ENCODE results near the gene KIF24. TPM values are rescaled to one million over a fixed set of nuclear protein-coding genes. Genes with fewer than 3 reads are reported as not detected.
"Not testable (repeated sequence)": the region's sequence is repeated elsewhere in the genome, so short reads cannot be mapped to it uniquely, and the experiment has no call there.

The KIF24 gene
- total RNA-seq, 1 donor from 2014 or later: 0.89 TPM

DNA sequence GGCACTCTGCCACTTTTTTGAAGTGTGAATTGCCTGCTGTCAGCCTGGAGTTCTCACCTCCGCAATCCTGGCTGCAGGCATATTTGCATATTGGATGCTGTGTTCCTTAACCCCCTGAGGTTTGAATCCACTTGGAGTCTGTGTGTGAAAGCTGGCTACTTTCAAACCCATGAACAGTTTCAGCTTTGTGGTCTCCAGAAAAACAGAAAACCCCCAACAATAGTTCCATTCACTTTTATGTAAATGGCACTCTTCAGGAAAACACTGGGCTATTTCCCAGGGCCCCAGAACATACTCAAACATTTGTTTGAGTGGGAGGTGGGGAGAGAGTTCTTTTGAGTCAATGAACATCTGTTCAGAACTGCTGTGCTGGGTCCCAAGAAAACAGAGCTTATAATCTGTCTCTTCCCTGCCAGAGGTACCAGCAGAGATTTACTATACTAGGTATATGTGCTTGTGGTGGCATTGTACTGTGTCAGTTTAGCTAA is 5.3 kb upstream of the KIF24 start:
- intact Hi-C loops (cut with DNase I): loop anchor here (5.0 to 10.0 kb wide), 2 partner anchors 170 to 213 kb away; no protein-coding TSS in a partner anchor
- DNase-seq (ENCODE audit: low spot score): no peak

- intact Hi-C loops (cut with DNase I): loop anchor here (5.0 to 10.0 kb wide), 2 partner anchors 171 to 213 kb away; no protein-coding TSS in a partner anchor
Measured at GRCh38 chr9:34333836-34334235, 4.8 kb upstream of the KIF24 start.

DNA sequence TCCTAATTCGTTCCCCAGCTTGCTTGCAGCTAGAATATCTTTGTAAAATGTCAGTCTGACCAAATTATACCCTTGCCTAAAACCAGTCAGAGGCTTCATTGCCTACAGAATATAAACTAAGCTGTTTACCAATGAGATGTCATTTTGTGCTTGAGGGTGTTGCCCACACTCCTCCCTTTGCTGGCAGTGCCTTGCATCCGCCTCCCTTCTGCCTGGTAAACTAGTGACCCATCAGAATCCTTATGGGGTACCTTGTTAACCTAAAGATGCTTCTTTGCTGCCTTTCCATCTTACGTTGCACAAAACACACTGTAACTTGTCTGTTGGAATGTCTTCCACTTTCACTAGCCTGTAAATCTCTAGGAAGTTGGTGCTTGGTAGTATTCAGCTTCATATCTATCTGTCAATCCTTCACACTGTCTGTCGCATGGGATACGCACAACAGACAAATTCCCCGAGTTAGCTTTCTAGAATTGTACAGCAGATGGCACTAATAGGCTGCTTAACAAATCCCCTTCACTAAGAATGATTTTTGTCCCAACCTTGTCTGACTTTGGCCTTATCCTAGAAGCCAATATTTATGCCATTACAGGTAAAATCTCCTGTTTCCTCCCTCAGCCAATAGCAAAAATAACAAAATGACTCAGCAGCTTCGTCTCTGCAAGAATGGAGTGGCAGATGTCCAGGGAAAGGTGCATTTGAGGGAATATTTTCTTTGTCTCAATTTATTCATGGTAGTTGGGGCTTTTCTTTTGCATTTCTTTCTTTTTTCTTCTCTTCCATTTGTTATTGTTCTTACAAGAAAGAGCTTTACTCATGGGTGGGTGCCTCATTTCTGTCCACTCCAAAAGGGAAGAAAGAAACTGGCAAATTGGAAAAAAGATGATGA is 3.3 kb upstream of the KIF24 start:
- DNase-seq (ENCODE audit: low spot score): no peak
- intact Hi-C loops (cut with DNase I): loop anchor here (1.0 to 10.0 kb wide), 3 partner anchors 48 to 215 kb away; no protein-coding TSS in a partner anchor

More at GRCh38 chr9:34333836-34334235, 4.8 kb upstream of the KIF24 start:
- DNase-seq (ENCODE audit: low spot score): no peak

- intact Hi-C loops (cut with DNase I): loop anchor here (5.0 to 10.0 kb wide), 2 partner anchors 174 to 216 kb away; no protein-coding TSS in a partner anchor
- DNase-seq (ENCODE audit: low spot score): no peak
Measured at GRCh38 chr9:34331196-34331595, 2.1 kb upstream of the KIF24 start.

GRCh38 chr9:34328500-34328986 is 525 bp downstream of the KIF24 start:
- intact Hi-C loops (cut with DNase I): no loop called here
- no peak for DNase-seq (ENCODE audit: low spot score)

DNA sequence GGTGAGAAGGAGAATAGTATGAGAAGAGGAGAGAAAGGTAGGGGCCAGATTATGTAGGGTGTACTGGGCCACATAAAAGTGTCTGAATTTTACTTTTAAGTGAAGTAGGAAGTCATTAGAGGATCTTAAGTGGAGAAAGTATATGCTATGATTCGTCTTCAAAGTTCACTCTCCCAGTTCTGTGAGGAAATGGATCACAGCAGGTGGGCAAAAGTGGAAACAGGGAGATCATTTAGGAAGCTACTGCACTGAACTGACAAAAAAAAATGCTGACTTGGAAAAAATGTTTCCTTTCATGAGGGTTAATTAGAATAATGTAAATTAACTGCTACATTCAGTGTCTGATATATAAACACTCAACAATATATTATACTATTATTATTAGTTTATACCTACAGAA is 2.4 kb downstream of the KIF24 start:
- DNase-seq (ENCODE audit: low spot score): no peak
- intact Hi-C loops (cut with DNase I): no loop called here

DNA sequence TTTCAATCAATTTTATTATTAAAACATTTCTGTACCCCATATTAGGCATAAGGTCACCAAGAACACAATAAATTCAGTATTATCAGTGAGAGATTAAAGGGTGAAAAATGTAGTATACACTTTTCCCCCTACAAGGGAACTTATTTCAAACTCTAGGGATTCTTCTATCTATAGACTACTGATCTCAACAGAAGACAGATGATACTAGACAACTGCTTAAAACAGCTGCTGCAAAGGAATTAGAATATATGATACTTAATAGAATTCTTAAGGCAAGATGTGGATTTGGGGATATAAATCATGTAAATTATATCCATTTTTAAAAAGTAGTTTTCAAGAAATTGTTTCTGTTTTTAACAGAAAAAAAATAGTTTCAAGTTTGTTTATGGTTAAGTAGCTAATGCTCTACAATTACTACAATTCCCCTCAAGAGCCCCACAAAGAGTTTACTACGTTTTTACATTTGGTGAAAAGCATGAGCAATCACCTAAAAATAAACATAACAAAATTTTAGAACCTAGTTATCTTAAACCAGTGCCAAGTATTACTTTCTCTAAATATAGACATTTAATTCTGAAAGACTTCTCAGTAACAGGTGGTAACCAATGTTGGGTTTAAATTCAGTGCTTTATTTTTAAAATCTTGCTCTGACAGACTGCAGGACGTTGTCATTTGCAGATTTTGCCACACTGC is 6.0 kb downstream of the KIF24 start:
- intact Hi-C loops (cut with DNase I): no loop called here
- no peak for DNase-seq (ENCODE audit: low spot score)

DNA sequence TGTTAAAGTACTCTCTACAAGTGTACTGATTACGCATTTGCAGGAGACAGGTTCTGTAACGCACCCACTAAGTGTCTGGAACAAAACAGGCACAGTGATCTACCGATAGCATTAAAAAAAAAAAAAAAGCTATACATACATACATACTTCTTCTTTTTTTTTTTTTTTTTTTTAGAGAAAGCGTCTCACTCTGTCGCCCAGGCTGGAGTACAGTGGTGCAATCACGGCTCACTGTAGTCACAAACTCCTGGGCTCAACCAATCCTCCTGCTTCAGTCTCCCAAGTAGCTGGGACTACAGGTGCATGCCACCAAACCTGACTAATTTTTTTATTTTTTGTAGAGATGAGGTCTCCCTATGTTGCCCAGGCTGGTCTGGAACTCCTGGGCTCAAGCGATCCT is 7.6 kb downstream of the KIF24 start:
- intact Hi-C loops (cut with DNase I): no loop called here
- DNase-seq (ENCODE audit: low spot score): no peak

DNA sequence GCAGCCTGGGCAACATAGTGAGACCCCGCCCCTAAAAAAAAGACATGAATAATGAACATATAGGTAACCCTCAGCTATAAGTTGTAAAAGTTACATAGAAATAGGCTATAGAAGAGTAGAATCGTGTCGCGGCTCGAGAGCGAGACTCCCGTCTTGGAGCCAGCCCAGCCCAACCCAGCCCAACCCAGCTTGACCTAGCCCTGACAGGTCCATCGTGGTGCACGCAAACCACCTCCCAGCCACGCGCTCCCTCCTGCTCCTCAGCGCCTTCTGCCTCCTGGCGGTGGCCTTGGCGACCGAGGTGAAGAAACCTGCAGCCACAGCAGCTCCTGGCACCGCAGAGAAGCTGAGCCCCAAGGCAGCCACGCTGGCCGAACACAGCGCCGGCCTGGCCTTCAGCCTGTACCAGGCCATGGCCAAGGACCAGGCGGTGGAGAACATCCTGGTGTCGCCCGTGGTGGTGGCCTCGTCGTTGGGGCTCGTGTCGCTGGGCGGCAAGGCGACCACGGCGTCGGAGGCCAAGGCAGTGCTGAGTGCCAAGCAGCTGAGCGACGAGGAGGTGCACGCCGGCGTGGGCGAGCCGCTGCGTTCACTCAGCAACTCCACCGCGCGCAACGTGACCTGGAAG is 10.8 kb downstream of the KIF24 start:
- intact Hi-C loops (cut with DNase I): no loop called here

GRCh38 chr9:34317436-34317835 is 11.6 kb downstream of the KIF24 start:
- intact Hi-C loops (cut with DNase I): no loop called here
- DNase-seq (ENCODE audit: low spot score): no peak

More for the DNA sequence above, 10.8 kb downstream of the KIF24 start:
- DNase-seq (ENCODE audit: low spot score): no peak

GRCh38 chr9:34311499-34312185 is 17.4 kb downstream of the KIF24 start:
- no peak for DNase-seq (ENCODE audit: low spot score)
- intact Hi-C loops (cut with DNase I): no loop called here

- intact Hi-C loops (cut with DNase I): no loop called here
- no peak for DNase-seq (ENCODE audit: low spot score)
Measured at GRCh38 chr9:34310215-34310614, 18.9 kb downstream of the KIF24 start.

DNA sequence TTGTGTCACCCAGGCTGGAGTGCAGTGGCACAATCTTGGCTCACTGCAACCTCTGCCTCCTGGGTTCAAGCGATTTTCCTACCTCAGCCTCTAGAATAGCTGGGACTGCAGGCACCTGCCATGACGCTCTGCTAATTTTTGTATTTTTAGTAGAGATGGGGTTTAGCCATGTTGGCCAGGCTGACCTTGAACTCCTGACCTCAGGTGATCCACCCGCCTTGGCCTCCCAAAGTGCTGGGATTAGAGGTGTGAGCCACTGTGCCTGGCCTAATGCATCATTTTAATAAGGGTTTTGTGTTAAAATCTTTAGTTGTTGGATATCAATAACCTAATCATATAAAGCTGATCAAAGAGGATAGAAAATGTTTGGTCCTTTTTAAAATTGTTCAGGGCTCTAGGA is 20.8 kb downstream of the KIF24 start:
- intact Hi-C loops (cut with DNase I); DNase-seq (ENCODE audit: low spot score): not testable (repeated sequence)

- intact Hi-C loops (cut with DNase I); DNase-seq (ENCODE audit: low spot score): not testable (repeated sequence)
Measured at GRCh38 chr9:34301064-34301463, 28.0 kb downstream of the KIF24 start.

GRCh38 chr9:34292552-34292951 is 36.5 kb downstream of the KIF24 start:
- intact Hi-C loops (cut with DNase I): no loop called here
- DNase-seq (ENCODE audit: low spot score): no peak

DNA sequence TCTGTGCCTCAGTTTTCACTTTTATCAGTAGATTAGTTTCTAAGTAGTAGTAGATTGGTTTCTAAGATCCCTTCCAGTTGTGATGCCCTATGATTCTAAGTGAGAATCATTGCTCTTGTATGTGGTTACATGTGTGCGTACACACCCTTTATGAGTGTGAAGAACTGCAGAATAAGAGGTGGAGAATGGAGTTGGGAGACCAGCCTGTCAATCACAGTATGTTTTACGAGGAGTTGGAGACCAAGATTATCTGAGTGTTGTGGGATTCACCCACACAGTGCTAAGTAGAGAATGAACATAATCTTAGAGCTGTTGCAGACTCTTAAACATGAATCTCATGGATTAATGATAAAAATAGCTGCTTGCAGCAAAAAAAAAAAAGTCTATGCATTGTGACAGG is 37.6 kb downstream of the KIF24 start:
- no peak for DNase-seq (ENCODE audit: low spot score)
- intact Hi-C loops (cut with DNase I): no loop called here

DNA sequence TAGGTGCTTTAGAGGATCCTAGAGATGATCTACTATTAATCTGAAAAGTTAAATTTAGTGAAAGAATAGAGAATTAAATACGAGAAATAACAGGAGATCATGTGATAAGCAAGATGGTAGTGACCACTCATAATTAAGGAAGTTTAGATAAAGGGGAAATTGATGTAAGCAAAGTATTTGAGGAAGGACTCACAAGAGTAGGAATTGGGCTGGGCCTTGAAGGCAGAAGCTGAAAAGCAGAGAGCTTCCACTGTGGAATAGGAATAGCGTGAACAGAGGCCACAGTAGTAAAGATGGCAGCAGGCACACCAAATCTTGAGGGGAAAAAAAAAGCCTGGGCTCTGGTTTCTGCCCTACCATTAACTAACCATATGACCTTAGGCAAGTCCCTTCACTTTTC is 38.0 kb downstream of the KIF24 start:
- intact Hi-C loops (cut with DNase I): no loop called here

DNA sequence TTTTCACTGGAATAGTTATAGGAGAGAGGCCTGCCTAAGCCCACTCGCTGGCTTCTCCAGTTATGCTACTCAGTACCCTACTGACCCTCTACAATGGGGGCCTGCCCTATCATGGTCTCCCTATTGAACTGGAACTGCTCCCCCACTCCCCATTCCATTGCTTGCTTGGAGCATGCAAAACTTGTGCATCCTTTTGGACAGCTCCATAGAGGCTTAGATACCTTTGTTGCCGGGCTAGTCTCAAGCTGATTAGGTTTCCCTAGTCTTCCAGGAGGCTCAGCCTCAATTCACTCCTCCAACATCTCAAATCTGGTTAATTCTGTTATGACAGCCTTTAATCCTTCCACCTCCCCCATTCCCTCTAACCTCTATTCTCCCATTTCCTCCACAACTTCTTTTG is 39.9 kb downstream of the KIF24 start:
- DNase-seq (ENCODE audit: low spot score): no peak
- intact Hi-C loops (cut with DNase I): no loop called here

More for the DNA sequence above, 38.0 kb downstream of the KIF24 start:
- no peak for DNase-seq (ENCODE audit: low spot score)

- intact Hi-C loops (cut with DNase I): no loop called here
- DNase-seq (ENCODE audit: low spot score): no peak
Measured at GRCh38 chr9:34282096-34282495, 47.0 kb downstream of the KIF24 start.
